GM12878 (cell line): ENCODE data around the gene KIAA2012. TPM values are rescaled to one million over a fixed set of nuclear protein-coding genes. Genes with fewer than 3 reads are reported as not detected.
A peak's percentile ranks its signal among the peaks of the same experiment; 100 is the strongest.

Experiments used
- ATAC-seq: fragments of 200-7000 bp; cut with Tn5 transposase; 3 replicates; pipeline ENCODE4 v1.9.1; 2020; ENCODE audit warnings: mild to moderate bottlenecking, moderate library complexity
- BruUV-seq: library from RNA; stranded (reverse); fragments of 400-500 nt; replicated peaks from 2 replicates; lab custom pipeline; 2021; lab: Mats Ljungman, UMichigan
- CTCF ChIA-PET: fragments of 300-600 bp; sonication (Branson Sonifier 250); formaldehyde crosslinking; extraction: SDS; loops from one replicate; lab custom pipeline; 2021; ENCODE audit warnings: inconsistent platforms; lab: Yijun Ruan, JAX
- POLR2A ChIA-PET: fragments of 350-600 bp; formaldehyde crosslinking; extraction: SDS; loops from one replicate; lab custom pipeline; 2021; ENCODE audit warnings: inconsistent platforms; lab: Charles Lee
- RAD21 ChIA-PET: fragments of 300-600 bp; sonication (Branson Sonifier 250); formaldehyde crosslinking; loops from one replicate; lab custom pipeline; 2023; ENCODE audit warnings: antibody characterized with exemption; ENCODE audit not compliant: unreplicated experiment; lab: Charles Lee
- SMC1A ChIA-PET: fragments of 300-600 bp; sonication (Branson Sonifier 250); formaldehyde crosslinking; loops from one replicate; lab custom pipeline; 2023; ENCODE audit not compliant: unreplicated experiment, uncharacterized antibody; lab: Charles Lee
- DNase-seq: peaks from one replicate; pipeline ENCODE4 v3.0.0-alpha.2; 2011; ENCODE audit warnings: low read depth, low spot score
- FAIRE-seq: peaks from 3 replicates; lab custom pipeline; 2011; peaks lifted over from hg19 to GRCh38; lab: Jason Lieb, UNC
- H2AFZ ChIP-seq: 2 replicates; pipeline ENCODE4 v1.6.0; 2011; ENCODE audit warnings: low read depth, low read length, control low read depth; ENCODE audit not compliant: control insufficient read depth
- H3K27ac ChIP-seq: 2 replicates; pipeline ENCODE4 v1.5.1; 2011; ENCODE audit warnings: control low read depth; ENCODE audit not compliant: control insufficient read depth, insufficient read depth
- H3K27me3 ChIP-seq, 2 experiments: replicated peaks in 1 of 2; 2 replicates each; pipeline versions ENCODE4 v1.6.0 to v1.6.1; 2011; ENCODE audit warnings: low read length in 1 of 2; ENCODE audit not compliant: control insufficient read depth in 2 of 2, insufficient read depth in 2 of 2
- H3K36me3 ChIP-seq, 2 experiments: 2 replicates each; pipeline ENCODE4 v1.5.1; 2011; ENCODE audit warnings: low read length in 1 of 2; ENCODE audit not compliant: control insufficient read depth in 2 of 2, insufficient read depth in 2 of 2
- H3K4me1 ChIP-seq: 2 replicates; pipeline ENCODE4 v1.6.1; 2011; ENCODE audit warnings: mild to moderate bottlenecking, low read length, moderate library complexity, mixed read lengths; ENCODE audit not compliant: control insufficient read depth, insufficient read depth
- H3K4me2 ChIP-seq: 2 replicates; pipeline ENCODE4 v1.6.0; 2011; ENCODE audit warnings: control low read depth; ENCODE audit not compliant: control insufficient read depth, insufficient read depth
- H3K4me3 ChIP-seq: fragments of 200-600 bp; sonication (generic); 2 replicates; pipeline ENCODE4 v1.5.1; 2016
- H3K79me2 ChIP-seq: 2 replicates; pipeline ENCODE4 v1.6.0; 2011; ENCODE audit warnings: low read length; ENCODE audit not compliant: control insufficient read depth, insufficient read depth
- H3K9ac ChIP-seq: 2 replicates; pipeline ENCODE4 v1.8.0; 2011; ENCODE audit warnings: low read length, control low read depth, mixed read lengths; ENCODE audit not compliant: control insufficient read depth, insufficient read depth
- H3K9me3 ChIP-seq: replicated peaks from 3 replicates; pipeline ENCODE4 v1.5.1; 2011; ENCODE audit warnings: mild to moderate bottlenecking, low read length; ENCODE audit not compliant: control insufficient read depth, insufficient read depth
- H4K20me1 ChIP-seq: 2 replicates; pipeline ENCODE4 v1.6.0; 2011; ENCODE audit not compliant: control insufficient read depth, insufficient read depth
- BHLHE40 ChIP-seq, 2 experiments: fragments of 450-650 bp in 1 of 2; IDR thresholded peaks; 2 replicates each; pipeline ENCODE4 v1.6.1; 2011 to 2017; ENCODE audit warnings: low read depth in 2 of 2, borderline replicate concordance in 1 of 2, improper control_type of control experiment in 1 of 2, low read length in 1 of 2, mild to moderate bottlenecking in 1 of 2
- CBFB ChIP-seq: IDR thresholded peaks from 2 replicates; pipeline ENCODE4 v1.6.1; 2016; ENCODE audit warnings: antibody characterized with exemption, low read depth
- CBX3 ChIP-seq: fragments of 200-600 bp; sonication (generic); IDR thresholded peaks from 2 replicates; pipeline ENCODE4 v1.6.1; 2016; ENCODE audit warnings: low read depth, borderline replicate concordance
- HDGF ChIP-seq: fragments of 450-650 bp; IDR thresholded peaks from 2 replicates; pipeline ENCODE4 v1.6.1; 2016; ENCODE audit warnings: antibody characterized with exemption
- MTA3 ChIP-seq: IDR thresholded peaks from 2 replicates; pipeline ENCODE4 v1.6.1; 2012; ENCODE audit warnings: low read length, inconsistent platforms, borderline replicate concordance
- NFYB ChIP-seq: IDR thresholded peaks from 2 replicates; pipeline ENCODE4 v1.6.1; 2011; ENCODE audit warnings: low read depth, mild to moderate bottlenecking, low read length, improper control_type of control experiment, moderate library complexity; ENCODE audit not compliant: insufficient read depth
- NRF1 ChIP-seq: conservative IDR thresholded peaks from 2 replicates; pipeline ENCODE4 v1.6.1; 2011; ENCODE audit warnings: mild to moderate bottlenecking, low read depth, low read length, improper control_type of control experiment
- RCOR1 ChIP-seq: conservative IDR thresholded peaks from 2 replicates; pipeline ENCODE4 v1.6.1; 2012; ENCODE audit warnings: low read depth, low read length, improper control_type of control experiment
- RFX5 ChIP-seq: IDR thresholded peaks from 2 replicates; pipeline ENCODE4 v1.6.1; 2011; ENCODE audit warnings: low read depth, low read length, improper control_type of control experiment
- WGBS: methylation state at CpG from one replicate; pipeline ENCODE4 v1.1.6; 2016; ENCODE audit warnings: low lambda C conversion rate; ENCODE audit not compliant: insufficient replicate concordance, insufficient coverage; ENCODE audit errors: missing lambda C conversion rate; 5-methylcytosine and 5-hydroxymethylcytosine counted together
- in situ Hi-C: fragments of 300-500 bp; cut with MboI; formaldehyde crosslinking; loops from 9 replicates; pipeline ENCODE4 v1.14.3; 2018; ENCODE audit warnings: mixed read lengths
- intact Hi-C: fragments of 100-400 bp; cut with micrococcal nuclease; formaldehyde crosslinking; loops from one replicate; pipeline ENCODE4 v1.14.2; 2022; ENCODE audit not compliant: unreplicated experiment
- polyA plus RNA-seq, 11 experiments: library from polyadenylated mRNA; depleted of rRNA in 4 of 11; unstranded in 6 of 11; stranded (reverse) in 5 of 11; fragments of >200 nt; fragmentation: Nextera tagmentation in 4 of 11; fragmentation: Illumina TruSeq in 1 of 11; extraction: Ambion mirVana in 4 of 11; extraction: Trizol in 1 of 11; gene quantifications; 1 replicate in 1 of 11; 2 replicates in 10 of 11; pipeline versions ENCODE4 v1.2.1 to v1.2.3, GENCODE V29; 2011 to 2016; ENCODE audit warnings: inconsistent platforms in 2 of 11, missing spikeins in 2 of 11, low read depth in 1 of 11
- total RNA-seq, 4 experiments: library from RNA; depleted of rRNA in 3 of 4; stranded (reverse); fragments of >200 nt in 3 of 4; fragmentation: Illumina TruSeq in 1 of 4; extraction: Trizol in 1 of 4; gene quantifications; 2 replicates each; pipeline versions ENCODE4 v1.2.1 to v1.2.3, GENCODE V29; 2013 to 2021
- TF ChIP-seq, protein P1 (sequence below): fragments of 450-650 bp; formaldehyde crosslinking; IDR thresholded peaks from 2 replicates; pipeline ENCODE4 v1.5.0; 2022; ENCODE audit warnings: mild to moderate bottlenecking, missing genetic modification characterization
- TF ChIP-seq, protein P2 (sequence below): IDR thresholded peaks from 2 replicates; pipeline ENCODE4 v1.6.1; 2011; ENCODE audit warnings: low read depth, mild to moderate bottlenecking, low read length, moderate library complexity, borderline replicate concordance; ENCODE audit errors: extremely low read depth
- TF ChIP-seq, protein P3 (sequence below): fragments of 450-650 bp; IDR thresholded peaks from 2 replicates; pipeline ENCODE4 v1.6.1; 2017; ENCODE audit warnings: antibody characterized with exemption, mild to moderate bottlenecking, moderate library complexity

The KIAA2012 gene
- total and polyA plus RNA-seq, 10 of the 15 experiments (the other 5 are each of a cell fraction or from before 2014, with no cell fraction given) = 0.03 TPM; not detected in 9

DNA sequence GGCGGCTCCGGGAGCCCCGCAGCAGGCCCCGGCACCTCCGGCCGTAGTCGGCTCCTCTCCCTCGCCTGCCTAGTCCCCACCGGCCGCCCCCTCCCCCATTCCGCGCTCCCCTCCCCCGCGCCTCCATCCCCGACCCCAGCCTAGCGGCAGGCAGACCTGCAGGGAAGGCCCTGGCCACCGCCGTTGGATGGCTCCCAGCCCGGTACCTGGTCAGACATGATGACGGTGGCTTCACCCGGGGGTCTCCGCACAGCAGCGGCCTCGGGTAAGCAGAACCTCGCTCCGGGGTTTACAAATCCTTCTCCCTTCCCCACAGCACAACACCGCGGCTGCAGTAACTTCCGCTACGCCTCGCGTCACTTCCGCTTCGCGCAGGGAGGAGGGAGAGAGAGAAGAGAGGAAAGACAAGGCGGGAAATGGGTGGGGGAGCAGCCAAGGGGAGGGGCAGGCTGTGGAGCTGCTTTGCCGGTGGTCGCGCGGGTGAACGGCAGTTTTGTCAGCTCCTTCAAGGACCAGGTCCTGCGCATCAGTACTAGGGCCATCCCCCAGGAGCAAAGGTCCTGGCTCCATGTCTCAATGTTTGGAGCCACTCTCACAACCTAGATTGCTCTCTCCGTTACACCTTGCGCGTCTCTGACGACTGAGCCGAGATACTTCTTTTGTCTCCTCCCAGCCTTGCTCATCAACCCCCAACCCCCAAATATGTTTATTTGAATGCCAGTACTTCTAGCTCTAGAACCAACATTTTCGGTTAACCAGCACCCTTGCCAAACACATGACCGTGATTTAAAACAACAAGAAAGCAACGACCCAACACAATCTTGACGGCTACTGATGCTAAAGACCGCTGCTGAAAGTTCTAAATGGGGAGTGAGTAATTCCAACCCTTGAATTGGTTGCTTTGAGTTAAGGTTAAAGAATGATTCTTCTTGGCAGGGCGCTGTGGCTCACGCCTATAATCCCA is 165.5 kb downstream of the KIAA2012 start, which contains the start of gene SUMO1:
SUMO1 (minus strand) TSS at position 364 of the 964 bp plus-strand sequence; CDS start at position 218, 146 bp downstream.
- intact Hi-C loops (loop anchor here (1.0 to 5.0 kb wide), 2 partner anchors 21 to 34 kb away; no protein-coding TSS in a partner anchor), in situ Hi-C loops (no loop called here)
- Histone ChIP-seq H3K27ac (peak within 1 kb of the TSS; percentile 72), H3K79me2 (peaks cover 45% of the 10 kb centered on the region), H3K4me2 (peak within 1 kb of the TSS; percentile 75), H3K9me3 (no peaks in the 10 kb centered on the region), H2AFZ (peak within 1 kb of the TSS; percentile 98), H3K4me1 (no peaks in the 10 kb centered on the region), H3K9ac (peak within 1 kb of the TSS; percentile 86), H4K20me1 (no peaks in the 10 kb centered on the region; the same call in 1 of the 2 replicates), H3K36me3 (no peaks in the 10 kb centered on the region), H3K27me3 (no peaks in the 10 kb centered on the region), H3K4me3 (peak within 1 kb of the TSS; percentile 91)
- TSS peak; percentile 100 for BruUV-seq
- ChIA-PET CTCF (interaction anchor here (0.6 to 0.9 kb wide), 6 partner anchors 18 to 379 kb away, joined by 3 to 4 read pairs (median 3); partner anchors contain the start of gene NOP58), POLR2A (interaction anchor here (0.6 to 1.5 kb wide), 4 partner anchors 10 to 32 kb away, joined by 3 to 4 read pairs (median 4); partner anchors contain the start of gene NOP58), SMC1A (interaction anchor here (1.0 to 1.2 kb wide), 2 partner anchors 29 to 1005 kb away, joined by 3 to 6 read pairs; no protein-coding TSS in a partner anchor), RAD21 (interaction anchor here (0.9 to 1.4 kb wide), 3 partner anchors 28 to 33 kb away, joined by 3 to 4 read pairs (median 3); no protein-coding TSS in a partner anchor)
- ATAC-seq (peak; percentile 95), FAIRE-seq (peak; percentile 95), DNase-seq (peak; percentile 72)
- 6% methylated on average over 34 of the region's 54 CpGs for WGBS
- no peak for TF ChIP-seq RCOR1
- no peak for TF ChIP-seq MTA3
- TF ChIP-seq CBFB = 0 out of 2 replicates have a peak, but pooled peaks have one; percentile 19
- no peak for TF ChIP-seq RFX5
- peak in 1 of 2 experiments; percentile 30; a peak in 1 of 4 replicates for TF ChIP-seq BHLHE40 (IDR thresholded peaks at IDR 0.05; ENCODE audit: borderline replicate concordance in 1 of 2, low read depth in 2 of 2, low read length in 1 of 2)
- TF ChIP-seq, protein P1, sequence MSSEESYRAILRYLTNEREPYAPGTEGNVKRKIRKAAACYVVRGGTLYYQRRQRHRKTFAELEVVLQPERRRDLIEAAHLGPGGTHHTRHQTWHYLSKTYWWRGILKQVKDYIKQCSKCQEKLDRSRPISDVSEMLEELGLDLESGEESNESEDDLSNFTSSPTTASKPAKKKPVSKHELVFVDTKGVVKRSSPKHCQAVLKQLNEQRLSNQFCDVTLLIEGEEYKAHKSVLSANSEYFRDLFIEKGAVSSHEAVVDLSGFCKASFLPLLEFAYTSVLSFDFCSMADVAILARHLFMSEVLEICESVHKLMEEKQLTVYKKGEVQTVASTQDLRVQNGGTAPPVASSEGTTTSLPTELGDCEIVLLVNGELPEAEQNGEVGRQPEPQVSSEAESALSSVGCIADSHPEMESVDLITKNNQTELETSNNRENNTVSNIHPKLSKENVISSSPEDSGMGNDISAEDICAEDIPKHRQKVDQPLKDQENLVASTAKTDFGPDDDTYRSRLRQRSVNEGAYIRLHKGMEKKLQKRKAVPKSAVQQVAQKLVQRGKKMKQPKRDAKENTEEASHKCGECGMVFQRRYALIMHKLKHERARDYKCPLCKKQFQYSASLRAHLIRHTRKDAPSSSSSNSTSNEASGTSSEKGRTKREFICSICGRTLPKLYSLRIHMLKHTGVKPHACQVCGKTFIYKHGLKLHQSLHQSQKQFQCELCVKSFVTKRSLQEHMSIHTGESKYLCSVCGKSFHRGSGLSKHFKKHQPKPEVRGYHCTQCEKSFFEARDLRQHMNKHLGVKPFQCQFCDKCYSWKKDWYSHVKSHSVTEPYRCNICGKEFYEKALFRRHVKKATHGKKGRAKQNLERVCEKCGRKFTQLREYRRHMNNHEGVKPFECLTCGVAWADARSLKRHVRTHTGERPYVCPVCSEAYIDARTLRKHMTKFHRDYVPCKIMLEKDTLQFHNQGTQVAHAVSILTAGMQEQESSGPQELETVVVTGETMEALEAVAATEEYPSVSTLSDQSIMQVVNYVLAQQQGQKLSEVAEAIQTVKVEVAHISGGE (CRISPR knock-in tag) = no peak
- TF ChIP-seq HDGF = peak; percentile 79; the same call in 1 of the 2 replicates
- no peak for TF ChIP-seq CBX3
- TF ChIP-seq, protein P2, sequence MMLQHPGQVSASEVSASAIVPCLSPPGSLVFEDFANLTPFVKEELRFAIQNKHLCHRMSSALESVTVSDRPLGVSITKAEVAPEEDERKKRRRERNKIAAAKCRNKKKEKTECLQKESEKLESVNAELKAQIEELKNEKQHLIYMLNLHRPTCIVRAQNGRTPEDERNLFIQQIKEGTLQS = no peak
- TF ChIP-seq NRF1 = no peak
- TF ChIP-seq, protein P3, sequence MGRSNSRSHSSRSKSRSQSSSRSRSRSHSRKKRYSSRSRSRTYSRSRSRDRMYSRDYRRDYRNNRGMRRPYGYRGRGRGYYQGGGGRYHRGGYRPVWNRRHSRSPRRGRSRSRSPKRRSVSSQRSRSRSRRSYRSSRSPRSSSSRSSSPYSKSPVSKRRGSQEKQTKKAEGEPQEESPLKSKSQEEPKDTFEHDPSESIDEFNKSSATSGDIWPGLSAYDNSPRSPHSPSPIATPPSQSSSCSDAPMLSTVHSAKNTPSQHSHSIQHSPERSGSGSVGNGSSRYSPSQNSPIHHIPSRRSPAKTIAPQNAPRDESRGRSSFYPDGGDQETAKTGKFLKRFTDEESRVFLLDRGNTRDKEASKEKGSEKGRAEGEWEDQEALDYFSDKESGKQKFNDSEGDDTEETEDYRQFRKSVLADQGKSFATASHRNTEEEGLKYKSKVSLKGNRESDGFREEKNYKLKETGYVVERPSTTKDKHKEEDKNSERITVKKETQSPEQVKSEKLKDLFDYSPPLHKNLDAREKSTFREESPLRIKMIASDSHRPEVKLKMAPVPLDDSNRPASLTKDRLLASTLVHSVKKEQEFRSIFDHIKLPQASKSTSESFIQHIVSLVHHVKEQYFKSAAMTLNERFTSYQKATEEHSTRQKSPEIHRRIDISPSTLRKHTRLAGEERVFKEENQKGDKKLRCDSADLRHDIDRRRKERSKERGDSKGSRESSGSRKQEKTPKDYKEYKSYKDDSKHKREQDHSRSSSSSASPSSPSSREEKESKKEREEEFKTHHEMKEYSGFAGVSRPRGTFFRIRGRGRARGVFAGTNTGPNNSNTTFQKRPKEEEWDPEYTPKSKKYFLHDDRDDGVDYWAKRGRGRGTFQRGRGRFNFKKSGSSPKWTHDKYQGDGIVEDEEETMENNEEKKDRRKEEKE = no peak
- TF ChIP-seq NFYB = no peak
